Superior temporal gyrus (tissue), 1 donor: ENCODE data around the gene FBXL13.
"Not testable (repeated sequence)": the region's sequence is repeated elsewhere in the genome, so short reads cannot be mapped to it uniquely, and the experiment has no call there.

Source experiments
- DNase-seq: peaks from one replicate; pipeline ENCODE4 v3.0.0-alpha.2; 2016; ENCODE audit errors: extremely low spot score

FBXL13 gene

DNA sequence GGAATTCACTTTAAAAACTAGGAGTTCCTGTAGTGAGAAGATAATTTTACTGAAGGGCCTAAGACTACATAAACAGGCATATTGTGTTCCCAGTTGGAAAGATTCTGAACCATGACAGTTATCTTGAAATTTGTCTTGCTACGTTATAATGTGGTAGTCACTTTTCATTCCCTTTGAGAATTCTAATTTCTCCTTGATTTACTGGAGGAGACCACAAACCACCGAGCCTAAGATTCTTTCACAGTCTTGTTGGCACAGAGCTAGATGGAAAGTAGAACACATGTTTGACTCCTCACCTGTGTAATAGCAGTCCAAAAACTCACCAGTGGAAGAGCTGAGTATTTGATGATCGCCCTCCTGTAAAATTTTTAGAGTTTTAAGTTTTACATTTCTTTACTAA is 5.2 kb upstream of the FBXL13 start:
- no peak for DNase-seq

GRCh38 chr7:103078226-103078625 is 3.6 kb upstream of the FBXL13 start:
- DNase-seq, result not testable (repeated sequence)

DNA sequence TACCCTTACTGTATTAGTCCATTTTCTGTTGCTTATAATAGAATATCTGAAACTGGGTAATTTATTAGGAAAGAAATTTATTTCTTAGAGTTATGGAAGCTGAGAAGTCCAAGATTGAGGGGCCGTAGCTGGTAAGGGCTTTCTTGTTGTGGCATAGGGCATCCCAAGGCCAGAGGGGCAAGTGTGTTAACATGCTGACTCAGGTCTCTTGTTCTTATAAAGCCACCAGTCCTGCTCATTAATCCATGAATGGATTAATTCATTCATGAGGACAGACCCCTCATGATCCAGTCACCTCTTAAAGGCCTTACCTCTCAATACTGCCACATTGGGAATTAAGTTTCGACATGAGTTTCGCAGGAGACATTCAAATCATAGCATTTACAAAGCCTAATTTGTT is 2.7 kb upstream of the FBXL13 start:
- no peak for DNase-seq

GRCh38 chr7:103076764-103077163 is 2.2 kb upstream of the FBXL13 start:
- DNase-seq, result no peak

GRCh38 chr7:103075337-103075918 is 832 bp upstream of the FBXL13 start:
- DNase-seq, result peak; percentile 25

GRCh38 chr7:103073989-103074518 is 542 bp downstream of the FBXL13 start:
- DNase-seq, result no peak

- no peak for DNase-seq
Measured at GRCh38 chr7:103071000-103071399, 3.6 kb downstream of the FBXL13 start.

DNA sequence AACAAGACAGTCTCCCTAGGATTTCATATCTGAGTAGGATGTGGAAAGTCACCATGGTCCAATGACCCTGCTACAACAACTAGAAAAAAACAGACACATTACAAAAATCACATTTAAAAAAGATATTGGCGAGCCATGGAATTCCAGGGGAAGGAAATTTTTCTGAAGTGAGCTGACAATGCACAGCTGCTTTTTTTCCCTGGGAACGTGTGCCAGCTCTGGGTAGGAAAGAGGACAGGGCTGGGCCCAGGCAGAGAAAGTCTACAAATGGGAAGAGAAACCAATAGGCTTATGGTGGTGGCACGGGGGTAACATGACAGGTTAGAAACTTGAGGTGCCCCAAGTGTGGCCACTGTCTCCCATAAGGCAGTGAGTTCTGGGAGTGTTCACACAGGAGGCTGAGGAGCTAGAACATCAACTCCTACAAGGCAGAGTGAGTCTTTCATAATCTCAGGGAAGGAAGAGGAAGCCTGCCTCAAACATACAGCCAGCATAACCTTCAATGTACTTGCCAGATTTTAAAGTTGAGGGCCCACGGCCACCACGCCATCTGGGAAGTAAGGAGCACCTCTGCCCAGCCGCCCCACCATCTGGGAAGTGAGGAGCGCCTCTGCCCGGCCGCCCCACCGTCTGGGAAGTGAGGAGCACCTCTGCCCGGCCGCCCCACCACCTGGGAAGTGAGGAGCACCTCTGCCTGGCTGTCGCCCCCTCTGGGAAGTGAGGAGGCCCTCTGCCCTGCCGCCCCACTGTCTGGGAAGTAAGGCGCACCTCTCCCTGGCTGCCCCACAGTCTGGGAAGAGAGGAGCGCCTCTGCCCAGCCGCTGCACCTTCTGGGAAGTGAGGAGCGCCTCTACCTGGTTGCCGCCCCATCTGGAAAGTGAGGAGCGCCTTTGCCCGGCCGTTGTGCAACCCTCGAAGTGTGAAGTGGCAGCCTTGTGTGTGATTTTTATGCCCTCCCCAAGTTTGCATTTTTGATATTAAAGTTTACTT is 5.9 kb downstream of the FBXL13 start:
- DNase-seq, result no peak

DNA sequence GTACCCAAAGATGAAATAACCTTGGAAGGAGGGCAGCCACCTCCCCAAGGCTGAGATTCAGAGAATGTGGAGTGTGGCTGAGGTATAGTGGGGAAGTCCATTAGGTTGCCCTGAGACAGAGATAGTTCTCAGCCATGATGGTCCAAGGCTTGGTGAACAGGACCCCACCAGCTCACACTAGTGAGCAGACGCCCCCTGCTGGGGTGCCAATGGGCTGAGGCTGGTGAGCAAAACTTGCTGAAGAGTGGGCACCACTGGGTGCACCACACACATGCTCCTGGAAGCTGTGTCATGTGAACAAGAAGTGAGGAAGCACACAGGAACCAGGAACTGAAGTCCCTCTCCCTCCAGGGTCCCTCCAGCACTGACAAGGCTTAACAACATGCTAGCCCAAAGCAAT is 8.9 kb downstream of the FBXL13 start:
- no peak for DNase-seq

GRCh38 chr7:103063895-103064294 is 10.7 kb downstream of the FBXL13 start:
- DNase-seq, result no peak

- DNase-seq, result no peak
Measured at GRCh38 chr7:103059471-103059870, 15.1 kb downstream of the FBXL13 start.

- no peak for DNase-seq
Measured at GRCh38 chr7:103058122-103058521, 16.5 kb downstream of the FBXL13 start.

GRCh38 chr7:103056006-103056405 is 18.6 kb downstream of the FBXL13 start:
- DNase-seq, result not testable (repeated sequence)

- no peak for DNase-seq
Measured at GRCh38 chr7:103051519-103051918, 23.1 kb downstream of the FBXL13 start.

DNA sequence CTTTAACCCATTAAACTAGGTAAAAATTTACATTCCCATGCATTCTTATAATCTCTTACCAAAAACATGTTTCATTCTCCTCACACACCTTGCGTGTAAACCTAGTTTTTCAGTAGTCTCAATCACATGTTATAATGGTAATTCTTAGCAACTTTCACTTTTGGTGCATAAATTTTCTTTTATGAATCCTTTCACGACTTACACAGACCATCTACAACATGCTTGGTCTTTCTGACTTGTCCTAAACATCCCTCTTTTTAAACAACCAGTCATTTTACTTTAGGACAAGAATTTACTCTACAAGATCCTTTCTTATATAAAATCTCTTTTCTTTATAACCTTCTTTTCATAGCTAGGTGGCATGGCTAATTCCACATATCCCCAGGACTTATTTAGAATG is 25.8 kb downstream of the FBXL13 start:
- no peak for DNase-seq

DNA sequence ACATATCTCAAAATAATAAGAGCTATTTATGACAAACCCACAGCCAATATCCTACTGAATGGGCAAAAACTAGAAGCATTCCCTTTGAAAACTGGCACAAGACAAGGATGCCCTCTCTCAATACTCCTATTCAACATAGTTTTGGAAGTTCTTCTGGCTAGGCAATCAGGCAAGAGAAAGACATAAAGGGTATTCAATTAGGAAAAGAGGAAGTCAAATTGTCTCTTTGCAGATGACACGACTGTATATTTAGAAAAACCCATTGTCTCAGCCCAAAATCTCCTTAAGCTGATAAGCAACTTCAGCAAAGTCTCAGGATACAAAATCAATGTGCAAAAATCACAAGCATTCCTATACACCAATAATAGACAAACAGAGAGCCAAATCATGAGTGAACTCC is 32.8 kb downstream of the FBXL13 start:
- DNase-seq, result not testable (repeated sequence)

DNA sequence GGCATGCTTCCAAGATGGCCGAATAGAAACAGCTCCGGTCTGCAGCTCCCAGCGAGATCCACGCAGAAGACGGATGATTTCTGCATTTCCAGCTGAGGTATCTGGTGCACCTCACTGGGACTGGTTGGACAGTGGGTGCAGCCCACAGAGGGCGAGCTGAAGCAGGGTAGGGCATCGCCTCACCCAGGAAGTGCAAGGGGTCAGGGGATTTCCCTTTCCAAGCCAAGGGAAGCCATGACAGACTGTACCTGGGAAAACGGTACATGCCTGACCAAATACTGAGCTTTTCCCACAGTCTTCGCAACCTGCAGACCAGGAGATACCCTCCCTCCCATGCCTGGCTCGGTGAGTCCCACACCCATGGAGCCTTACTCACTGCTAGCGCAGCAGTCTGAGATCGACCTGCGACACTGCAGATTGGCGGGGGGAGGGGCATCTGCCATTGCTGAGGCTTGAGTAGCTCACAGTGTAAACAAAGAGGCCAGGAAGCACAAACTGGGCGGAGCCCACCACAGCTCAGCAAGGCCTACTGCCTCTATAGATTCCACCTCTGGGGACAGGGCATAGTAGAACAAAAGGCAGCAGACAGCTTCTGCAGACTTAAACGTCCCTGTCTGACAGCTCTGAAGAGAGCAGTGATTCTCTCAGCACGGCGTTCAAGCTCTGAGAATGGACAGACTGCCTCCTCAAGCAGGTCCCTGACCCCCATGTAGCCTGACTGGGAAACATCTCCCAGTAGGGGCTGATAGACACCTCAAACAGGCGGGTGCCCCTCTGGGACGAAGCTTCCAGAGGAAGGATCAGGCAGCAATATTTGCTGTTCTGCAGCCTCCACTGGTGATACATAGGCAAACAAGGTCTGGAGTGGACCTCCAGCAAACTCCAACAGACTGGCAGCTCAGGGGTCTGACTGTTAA is 36.5 kb downstream of the FBXL13 start:
- not testable (repeated sequence) for DNase-seq

GRCh38 chr7:103037476-103037822 is 37.1 kb downstream of the FBXL13 start:
- no peak for DNase-seq

DNA sequence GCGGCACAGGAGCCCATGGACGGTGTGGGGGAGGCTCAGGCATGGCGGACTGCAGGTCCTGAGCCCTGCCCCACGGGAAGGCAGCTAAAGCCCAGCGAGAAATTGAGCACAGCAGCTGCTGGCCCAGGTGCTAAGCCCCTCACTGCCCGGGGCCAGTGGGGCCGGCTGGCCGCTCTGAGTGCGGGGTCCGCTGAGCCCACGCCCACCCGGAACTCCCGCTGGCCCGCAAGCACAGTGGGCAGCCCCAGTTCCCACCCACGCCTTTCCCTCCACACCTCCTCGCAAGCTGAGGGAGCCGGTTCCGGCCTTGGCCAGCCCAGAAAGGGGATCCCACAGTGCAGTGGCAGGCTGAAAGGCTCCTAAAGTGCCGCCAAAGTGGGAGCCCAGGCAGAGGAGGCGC is 40.3 kb downstream of the FBXL13 start:
- not testable (repeated sequence) for DNase-seq

GRCh38 chr7:103031781-103032180 is 42.8 kb downstream of the FBXL13 start:
- no peak for DNase-seq

- no peak for DNase-seq
Measured at GRCh38 chr7:103031024-103031423, 43.6 kb downstream of the FBXL13 start.

DNA sequence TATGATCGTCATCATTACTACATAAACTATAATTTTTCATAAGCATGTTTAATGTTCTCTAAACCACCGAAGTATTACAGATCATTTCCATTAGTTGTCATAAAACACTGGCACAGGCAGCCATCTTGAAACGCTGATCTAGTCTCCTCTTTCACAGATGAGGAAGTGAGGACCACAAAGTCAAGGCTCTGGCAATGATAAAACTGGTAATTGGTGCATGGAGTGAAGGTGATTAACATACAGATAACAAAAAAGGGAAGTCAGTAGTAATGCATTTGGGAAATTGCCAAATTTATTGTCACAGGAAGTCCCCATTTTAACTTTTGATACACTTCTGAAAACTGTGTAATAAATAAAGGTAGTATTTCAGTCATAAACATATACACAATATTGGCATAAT is 49.3 kb downstream of the FBXL13 start:
- DNase-seq, result no peak
